AG10803 (cell line): ENCODE measurements around the gene UVRAG.
A peak's percentile ranks its signal among the peaks of the same experiment; 100 is the strongest.

Experiments
- DNase-seq: peaks from one replicate; pipeline ENCODE4 v3.0.0; 2010; ENCODE audit warnings: low read depth
- H3K4me3 ChIP-seq: 2 replicates; pipeline ENCODE4 v1.5.1; 2011; ENCODE audit warnings: mild to moderate bottlenecking, low read length, control low read depth
- CTCF ChIP-seq: conservative IDR thresholded peaks from 2 replicates; pipeline ENCODE4 v1.5.1; 2011; ENCODE audit warnings: mild to moderate bottlenecking, low read length, control low read depth, inconsistent platforms

Gene UVRAG

GRCh38 chr11:75945446-75945845 is 130.4 kb downstream of the UVRAG start:
- no peak for DNase-seq
- TF ChIP-seq CTCF = no peak
- H3K4me3 ChIP-seq = no peak overlapping the region

GRCh38 chr11:75945947-75946346 is 130.9 kb downstream of the UVRAG start:
- TF ChIP-seq CTCF = no peak
- no peak for DNase-seq
- no peak overlapping the region for H3K4me3 ChIP-seq

- H3K4me3 ChIP-seq = no peak overlapping the region
- TF ChIP-seq CTCF = no peak
- DNase-seq = no peak
Measured at GRCh38 chr11:75946531-75947530, 131.8 kb downstream of the UVRAG start.

GRCh38 chr11:75949023-75949672 is 134.1 kb downstream of the UVRAG start:
- TF ChIP-seq CTCF = no peak
- DNase-seq = peak; percentile 70
- no peak overlapping the region for H3K4me3 ChIP-seq

- no peak for TF ChIP-seq CTCF
- H3K4me3 ChIP-seq = no peak overlapping the region
- no peak for DNase-seq
Measured at GRCh38 chr11:75950141-75950540, 135.1 kb downstream of the UVRAG start.

- no peak for DNase-seq
- H3K4me3 ChIP-seq = no peak overlapping the region
- TF ChIP-seq CTCF = no peak
Measured at GRCh38 chr11:75954039-75954438, 139.0 kb downstream of the UVRAG start.

GRCh38 chr11:75955443-75955842 is 140.4 kb downstream of the UVRAG start:
- no peak for DNase-seq
- H3K4me3 ChIP-seq = no peak overlapping the region
- no peak for TF ChIP-seq CTCF
